NCI-H748 (cell line): Measurements from ENCODE around the gene CREB3L2.

Experiments
- DNase-seq: peaks from one replicate; lab custom pipeline; 2025; ENCODE audit not compliant: unreplicated experiment; lab: John Stamatoyannopoulos, UW

The CREB3L2 gene

DNA sequence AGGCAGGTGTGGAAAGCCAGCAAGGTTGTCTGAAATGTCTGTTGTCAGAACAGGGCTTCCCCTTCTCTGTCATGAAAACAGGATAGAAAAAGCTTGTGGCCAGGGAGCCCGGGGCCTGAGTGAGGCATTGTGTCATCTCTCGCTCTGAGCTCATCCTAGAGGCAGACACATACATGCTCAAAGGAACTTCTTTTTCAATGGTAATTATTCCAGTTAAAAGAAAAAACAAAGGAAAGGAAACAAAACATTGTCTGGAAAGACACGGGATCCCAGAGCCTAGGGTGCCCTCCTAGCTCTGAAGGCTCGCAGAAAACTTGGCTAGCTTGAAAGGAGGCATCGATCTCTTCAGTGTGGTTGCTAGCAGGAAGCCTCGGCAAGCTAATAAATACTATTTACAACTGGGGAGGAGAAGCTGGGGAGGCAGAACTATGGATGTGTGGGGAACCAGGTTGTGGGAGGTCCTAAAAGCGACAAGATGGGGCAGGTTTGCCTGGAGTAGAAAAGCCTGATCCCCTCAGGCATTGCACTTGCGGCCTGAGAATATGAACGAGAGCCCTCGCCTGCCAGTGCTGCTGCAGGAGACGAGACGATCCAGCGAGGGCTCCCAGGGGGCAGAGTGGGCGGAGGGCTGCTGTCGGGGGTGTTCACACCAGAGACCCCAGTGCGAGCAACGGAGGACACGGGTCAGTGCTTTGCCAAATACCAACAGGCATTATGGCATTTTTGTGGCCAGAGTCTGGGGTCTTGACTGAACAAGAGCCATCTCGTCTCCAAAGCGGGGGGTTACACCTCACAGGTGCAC lies 122.3 kb downstream of the CREB3L2 start:
- no peak for DNase-seq

DNA sequence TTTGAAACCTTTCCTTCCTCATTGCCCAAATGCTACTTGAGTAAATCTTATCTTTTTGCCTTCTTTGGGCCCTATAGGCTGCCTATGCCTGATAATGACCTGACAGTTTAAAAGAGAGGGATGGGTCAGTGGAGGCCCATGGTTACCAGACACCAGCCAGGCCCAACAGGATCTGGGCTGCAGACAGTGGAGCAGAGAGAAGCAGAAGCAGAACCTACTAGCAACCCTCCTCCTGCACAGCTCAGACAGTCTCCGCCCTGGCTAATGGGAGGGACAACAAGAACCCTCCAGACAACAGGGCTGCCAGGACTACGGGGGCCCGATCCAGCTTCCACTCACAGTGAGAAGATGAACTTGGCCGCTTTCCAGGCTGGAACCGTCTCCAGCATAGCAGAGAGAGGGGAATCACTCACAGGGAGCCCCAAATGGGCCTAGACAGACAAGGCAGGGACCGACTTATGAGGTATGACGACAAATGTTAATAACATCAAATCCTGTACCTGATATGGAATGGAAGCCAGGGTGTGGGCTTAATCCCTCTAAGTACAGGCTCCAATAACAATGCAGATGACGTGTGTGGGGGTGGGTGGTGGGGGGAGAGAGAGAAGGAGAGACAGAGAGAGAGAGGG lies 123.4 kb downstream of the CREB3L2 start:
- no peak for DNase-seq

DNA sequence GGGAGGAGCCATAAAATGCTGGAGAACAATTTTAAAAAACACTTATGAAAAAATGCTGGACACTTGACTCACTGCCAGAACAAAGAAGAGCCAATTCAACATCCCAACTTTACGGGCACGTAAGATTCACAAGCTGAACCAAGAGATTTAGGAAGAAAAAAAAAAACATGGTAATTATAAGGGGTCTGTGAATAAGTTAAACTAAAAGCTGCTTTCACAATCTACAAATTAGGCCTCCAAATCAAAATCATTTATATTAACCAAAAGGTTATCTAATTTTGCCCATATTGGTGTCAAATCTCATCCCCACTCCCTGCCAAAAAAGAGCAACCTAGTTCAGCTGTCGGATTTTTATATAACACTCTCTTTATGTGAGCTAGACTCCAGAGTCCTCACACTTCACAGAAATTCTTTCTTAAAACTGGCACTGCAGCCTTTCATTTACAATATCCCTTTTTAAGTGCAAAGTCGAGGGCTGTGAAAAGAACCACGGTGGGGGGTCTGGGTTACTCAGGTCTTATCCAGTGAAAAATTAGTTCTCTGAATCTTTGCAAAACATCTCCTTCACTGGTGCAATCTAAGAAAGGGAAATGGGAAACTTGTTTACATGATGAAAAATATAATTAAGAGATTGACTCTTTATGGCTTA lies 124.7 kb downstream of the CREB3L2 start:
- DNase-seq = no peak

DNA sequence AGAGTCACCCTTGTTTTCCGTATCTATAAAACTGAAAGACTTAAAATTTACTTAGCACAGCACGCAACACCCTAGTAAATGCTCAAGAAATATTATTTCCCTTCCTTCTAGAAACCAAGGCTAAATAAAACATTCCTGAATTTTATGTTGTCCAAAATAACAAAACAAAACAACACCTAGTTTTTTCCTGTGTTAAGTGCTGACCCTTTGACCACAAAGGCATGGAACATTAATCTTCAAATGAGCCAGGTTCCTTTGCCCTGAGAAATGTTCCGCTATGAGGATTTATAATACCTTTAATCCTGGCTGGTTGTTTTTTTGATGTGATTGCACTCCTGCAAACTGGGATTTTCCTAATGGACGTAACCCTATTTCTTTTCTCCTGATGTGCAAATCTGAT lies 126.1 kb downstream of the CREB3L2 start:
- DNase-seq = no peak

DNA sequence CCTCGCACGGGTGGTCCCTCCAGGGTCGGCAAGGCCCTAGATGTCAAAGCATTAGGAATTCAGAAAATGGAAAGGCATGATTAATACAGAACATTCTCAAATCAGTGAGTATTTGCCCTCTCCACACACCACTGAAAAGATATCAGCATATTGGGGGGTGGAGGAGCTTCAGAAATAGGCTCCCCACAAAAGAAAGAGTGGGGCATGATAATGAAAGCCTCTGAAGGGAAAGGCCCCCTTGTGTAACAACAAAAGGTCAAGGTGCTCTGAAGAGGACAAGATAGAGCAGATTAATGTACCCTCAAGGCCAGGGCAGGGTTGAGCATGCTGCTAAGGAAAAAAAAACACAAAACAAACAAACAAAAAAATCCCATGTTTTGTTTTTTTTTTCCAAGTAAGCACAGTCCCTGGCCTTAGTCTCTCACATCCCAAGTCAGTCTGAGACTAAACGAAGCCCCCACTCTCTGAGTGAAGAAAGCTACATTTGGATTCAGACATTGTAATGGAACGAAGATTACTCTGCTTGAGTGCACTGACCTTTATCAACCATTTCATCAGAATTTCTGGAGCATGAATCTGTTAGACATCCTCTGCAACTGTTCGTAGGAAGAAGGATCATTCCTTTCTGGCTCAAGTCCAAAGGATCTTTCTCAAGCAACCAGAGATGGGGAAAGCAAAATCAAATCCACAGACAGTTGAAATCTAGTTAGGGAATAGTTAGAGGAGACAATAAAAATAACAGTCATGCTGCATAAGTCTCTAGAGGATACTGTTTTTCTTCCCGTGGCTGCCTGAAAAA lies 127.7 kb downstream of the CREB3L2 start:
- DNase-seq = no peak

DNA sequence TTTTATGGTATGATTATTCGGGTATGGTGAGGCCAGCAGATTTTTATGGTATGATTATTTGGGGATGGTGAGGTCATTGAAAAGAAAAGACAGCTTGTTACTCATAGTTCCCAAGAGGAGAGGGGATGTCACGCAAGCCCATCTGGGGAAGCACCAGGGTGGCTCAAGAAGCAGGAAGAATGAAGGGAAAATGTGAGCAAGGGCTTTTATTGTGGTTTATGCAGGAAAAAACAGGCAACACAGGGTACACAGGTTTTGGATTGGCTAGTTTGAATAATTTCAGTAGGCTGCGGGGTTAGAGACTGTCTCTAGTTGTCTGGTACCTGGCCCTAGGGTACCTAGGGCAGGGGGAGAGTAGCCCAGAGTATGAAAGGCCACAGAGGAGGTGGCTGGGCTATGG lies 128.4 kb downstream of the CREB3L2 start:
- DNase-seq = no peak

DNA sequence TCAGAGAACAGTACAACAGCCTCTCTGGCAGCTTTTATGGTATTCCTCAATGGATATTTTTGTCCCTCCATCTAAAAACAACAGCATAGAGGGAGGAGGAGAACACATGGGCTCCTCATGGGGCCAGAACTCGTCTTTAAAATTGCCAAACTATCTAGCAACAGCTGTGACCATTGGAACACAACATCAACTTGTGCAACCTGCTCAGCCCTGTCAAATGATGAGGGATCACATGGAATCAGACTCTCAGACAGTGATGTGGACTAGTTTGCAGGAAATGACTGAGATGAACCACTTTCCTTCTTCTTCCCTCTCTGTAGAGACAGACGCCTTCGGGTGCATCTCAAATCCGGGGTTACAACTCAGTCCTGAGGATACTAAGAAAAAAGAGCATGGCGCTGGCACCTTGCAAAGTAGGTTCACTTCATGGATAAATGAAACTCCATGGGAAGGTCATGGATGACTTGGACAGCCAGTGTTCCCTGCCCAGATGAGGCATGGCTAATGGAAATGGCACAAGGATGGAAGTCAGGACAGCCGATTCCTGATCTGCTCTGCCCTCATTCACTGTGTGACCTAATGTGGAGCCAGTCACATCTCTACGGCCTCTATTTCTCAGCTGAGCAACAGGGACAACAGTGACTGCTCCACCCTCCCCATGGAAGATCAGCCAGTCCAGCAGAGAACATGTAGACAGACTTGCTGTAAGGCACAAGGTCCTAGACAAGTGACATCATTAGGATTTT lies 130.5 kb downstream of the CREB3L2 start:
- DNase-seq = no peak

DNA sequence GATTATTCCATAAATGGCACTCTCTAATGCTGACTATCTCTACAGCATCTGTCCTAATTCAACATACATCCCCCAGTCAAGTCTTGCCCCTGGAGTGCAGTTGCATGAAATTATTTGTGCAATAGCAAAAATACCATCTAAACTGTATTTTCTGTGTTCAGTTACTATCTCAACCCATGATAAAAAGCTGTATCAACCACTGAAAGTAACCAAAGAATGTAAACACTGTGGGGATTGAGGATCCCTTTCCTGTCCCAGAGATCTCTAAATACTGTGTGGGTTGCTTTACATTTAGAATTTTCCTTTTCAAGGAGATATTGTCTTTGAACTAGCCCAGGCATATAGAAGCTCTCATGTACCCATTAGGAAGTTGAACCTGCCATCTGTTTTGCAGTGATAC lies 131.2 kb downstream of the CREB3L2 start:
- no peak for DNase-seq

DNA sequence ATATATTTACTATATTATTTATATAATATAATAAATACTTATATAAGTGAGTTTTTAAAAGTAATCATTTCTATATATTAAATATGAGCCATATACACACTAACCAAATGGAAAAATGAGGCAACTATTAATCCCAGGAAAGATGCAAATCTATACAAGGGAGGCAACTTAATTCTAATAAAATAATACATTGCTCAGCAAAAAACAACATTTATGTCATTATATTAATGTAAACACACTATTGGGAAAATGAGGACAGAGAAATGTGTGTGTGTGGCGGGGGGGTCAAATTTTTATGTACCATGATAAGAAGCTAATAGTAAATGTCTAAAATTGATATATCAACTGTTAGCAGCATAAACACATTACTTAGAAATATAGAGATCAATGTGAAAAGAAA lies 131.8 kb downstream of the CREB3L2 start:
- DNase-seq = no peak

DNA sequence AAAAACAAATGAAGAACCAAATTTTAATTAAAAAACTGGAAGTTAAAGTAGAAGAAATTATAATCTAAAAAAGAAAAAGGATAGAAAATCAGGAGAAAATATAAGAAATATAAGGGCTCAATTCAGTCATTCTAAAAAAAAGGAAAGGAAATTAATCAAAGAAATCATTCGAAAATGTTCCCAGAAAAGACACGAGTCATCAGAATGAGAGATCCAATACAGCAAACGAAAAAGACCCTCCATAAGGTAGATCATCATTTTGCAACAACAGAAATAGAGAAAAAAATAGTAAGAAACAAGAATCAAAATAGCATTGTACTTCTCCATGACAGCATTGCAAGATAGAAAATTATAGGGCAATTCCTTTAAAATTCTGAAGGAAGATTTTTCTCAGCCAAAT lies 132.6 kb downstream of the CREB3L2 start:
- no peak for DNase-seq

DNA sequence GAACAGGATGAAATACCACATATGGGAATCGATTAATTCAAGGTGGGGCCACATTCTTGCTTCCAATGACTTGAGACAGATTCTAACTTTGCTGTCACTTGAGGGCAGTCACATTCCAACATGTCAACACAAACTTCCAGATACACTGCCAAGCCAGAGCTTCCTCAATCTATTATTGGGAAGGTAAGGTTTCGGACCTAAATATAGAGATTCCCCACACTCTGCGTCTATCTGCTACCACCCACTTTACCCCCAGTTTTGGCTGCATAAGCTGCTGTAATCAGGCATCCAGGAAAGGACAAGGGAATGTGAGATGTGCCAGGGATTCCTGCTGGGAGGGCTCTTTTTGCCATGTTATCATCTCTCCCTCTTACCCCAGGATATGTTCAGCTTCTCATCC lies 134.6 kb downstream of the CREB3L2 start:
- DNase-seq = no peak

DNA sequence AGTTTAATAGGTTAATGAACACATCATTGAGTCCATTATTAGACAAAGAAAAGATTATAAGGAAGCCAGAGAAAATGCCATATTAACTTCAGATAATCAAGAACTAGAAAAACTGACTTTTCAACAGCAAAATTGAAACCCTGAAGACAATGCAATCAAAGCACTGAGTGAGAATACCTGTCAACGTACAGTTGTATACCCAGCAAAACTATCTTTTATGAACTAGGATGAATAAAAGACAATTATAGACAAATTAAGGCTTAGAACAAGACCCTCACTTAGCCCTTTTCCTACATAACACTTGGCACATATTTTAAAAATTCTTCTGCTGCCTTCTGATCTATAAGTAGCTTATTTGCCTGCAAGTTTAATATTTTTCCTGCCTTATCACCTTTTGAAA lies 136.1 kb downstream of the CREB3L2 start:
- no peak for DNase-seq

DNA sequence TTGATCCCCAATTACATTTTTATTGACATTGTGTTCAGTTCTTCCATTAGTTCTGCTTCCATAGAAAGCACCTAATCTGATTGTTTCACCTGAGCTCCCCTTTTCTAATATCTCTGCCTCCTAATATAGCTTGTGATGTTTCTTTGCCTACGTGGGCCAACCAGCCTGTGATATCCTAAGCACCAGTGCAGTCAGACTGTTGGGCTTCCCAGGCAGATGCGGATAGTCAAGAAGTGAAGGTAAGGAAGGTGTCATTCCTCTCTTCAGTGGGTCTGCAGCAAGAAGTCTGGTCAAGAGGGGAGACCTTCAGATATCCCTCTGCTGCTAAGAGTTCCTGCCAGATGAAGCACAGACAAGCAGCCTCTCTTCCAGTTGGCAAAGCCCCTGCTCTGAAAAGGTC lies 138.9 kb downstream of the CREB3L2 start:
- no peak for DNase-seq

DNA sequence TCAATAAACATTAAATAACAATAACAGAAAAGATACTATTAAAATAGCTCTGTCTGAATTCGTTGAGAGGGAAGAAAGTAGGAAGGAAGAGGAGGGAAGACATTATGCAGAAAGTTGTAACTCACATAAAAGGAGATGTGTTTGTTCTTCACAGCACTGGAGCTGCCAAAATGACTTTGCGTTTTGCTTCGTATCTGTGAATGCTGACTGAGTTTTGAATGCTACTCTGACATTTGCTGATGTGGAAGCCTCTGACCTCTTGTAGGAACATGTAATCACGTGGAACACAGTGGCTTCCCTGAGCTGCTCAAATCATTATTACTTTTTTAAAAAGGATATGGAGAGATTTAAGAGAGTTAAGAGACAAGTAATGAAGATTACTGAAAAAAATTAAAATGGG lies 139.5 kb downstream of the CREB3L2 start:
- no peak for DNase-seq

DNA sequence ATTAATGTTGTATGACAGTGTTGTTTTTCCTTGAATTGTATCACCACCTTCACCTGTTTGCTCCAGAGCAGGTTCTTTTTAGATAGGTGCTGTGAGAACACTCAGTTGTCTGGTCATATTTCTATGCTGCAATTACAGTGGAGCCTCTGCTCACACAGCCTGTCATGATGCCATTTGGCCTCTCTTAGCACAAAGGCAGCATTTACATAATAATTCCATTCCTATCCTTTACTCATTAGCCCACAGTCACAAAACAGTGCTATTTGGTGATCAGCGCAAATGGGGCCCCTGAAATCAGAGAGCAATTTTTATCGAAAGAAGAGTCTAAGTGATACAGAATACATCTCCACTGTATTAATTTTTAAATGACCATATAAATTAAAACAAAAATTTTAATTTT lies 141.3 kb downstream of the CREB3L2 start:
- no peak for DNase-seq

DNA sequence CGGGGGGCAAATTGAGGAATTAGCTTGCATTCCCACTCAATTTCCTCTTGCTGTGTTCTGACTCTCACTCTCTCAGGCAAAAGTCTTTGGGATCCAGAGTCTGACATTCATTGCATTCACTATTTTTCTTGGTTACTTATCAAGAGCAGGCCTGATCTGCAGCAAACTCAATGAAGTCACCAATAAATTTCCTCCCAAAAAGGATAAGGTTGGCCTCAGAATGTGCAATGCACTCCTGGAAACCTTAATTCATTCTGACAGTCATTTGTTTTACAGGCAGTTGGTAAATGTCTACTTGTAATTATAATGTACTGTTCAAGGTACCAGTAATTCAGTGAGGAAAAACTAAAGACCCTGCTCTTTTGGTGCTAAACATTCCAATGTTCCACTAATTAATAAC lies 148.8 kb downstream of the CREB3L2 start:
- no peak for DNase-seq

DNA sequence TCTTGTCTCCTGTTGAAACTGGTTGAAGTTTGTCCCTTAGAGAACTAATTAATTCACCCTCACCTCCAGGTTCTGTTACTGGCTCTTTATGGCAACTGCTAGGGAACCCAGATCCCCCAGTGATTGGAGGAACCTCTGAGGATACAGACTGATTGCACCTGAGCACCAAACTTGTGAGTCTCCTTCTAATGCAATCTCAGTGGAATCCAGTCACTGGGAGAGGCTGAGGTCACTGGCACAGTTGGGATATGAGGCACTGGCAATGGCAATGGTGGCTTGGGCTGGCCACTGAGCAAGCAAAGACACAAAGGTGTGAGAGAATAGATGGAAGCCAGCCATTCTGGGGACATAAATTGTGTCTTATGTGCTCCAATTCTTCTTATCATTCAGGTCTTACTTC lies 149.8 kb downstream of the CREB3L2 start:
- no peak for DNase-seq

DNA sequence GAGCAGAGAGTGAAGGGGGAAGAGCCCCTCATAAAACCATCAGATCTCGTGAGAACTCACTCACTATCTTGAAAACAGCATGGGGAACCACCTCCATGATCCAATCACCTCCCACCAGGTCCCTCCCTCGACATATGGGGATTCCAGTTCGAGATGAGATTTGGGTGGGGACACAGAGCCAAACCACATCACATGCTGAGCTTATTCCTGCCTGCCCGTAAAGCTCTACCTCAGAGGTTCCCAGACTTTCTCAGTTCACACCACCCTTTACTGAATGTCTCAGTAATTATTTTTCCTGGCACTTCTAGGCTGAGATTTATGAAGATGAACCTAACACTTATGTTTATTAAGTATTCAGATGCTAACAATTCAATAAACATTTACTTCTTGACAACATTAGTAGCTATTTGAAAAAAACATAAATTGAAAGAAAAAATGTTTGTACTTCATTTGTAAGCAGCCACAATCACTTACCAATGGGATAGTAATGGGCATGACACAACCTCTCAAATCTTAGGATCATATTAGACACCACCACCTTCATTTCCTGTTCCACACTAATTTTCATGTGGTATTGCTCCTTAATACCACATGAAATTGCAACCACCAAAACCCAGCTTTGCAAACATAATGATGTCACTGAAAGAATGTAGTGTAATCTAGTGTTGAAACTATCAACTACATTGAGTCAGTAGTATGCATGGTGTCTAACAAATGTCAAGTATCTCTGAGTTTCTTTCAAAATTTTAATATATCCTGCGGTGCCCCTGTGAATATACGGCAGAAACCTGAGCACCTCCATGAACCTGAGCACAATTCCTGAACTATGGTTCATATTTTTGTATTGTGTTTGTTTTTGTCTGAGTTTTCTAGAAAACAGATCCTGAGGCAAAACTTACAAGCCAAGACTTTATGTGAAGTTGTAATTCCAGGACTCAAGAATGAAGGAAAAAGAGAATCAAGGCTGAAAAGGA lies 150.6 kb downstream of the CREB3L2 start:
- DNase-seq = no peak

DNA sequence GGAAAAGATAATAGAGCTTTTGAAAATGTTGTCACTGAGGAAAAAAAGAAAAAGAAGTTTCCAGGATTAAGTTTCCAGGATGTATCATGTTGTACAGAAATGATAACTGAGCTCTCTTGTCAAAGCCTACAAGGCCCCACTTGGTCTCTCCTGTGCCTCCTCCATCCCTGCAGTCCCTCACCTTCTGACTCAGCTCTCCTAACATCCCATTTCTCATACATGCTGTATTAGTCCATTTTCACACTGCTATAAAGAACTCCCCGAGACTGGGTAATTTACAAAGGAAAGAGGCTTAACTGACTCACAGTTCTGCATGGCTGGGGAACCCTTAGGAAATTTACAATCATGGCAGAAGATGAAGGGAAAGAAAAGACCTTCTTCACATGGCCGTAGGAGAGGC lies 151.3 kb downstream of the CREB3L2 start:
- DNase-seq = no peak

DNA sequence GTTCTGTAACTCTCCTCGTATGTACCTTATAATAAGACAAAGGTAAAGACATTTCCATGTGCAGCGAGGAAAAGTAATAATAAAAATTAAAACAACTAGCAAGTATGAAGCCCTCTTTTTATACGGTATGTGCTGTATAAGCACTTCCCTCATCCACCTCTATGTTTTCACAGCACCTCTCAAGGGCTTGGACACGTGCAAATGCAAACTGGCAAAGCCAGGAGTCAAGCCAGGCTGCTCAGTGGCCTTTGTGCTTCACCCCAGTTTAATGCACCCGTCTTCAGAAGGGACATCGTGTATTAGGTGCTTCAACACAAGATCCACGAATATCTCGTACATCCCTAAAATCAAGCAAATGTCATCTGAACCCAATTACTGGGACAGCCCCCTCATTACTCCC lies 153.8 kb downstream of the CREB3L2 start:
- DNase-seq = peak; percentile 18
